UCSD-AML1 (cell line): ENCODE data around the gene POSTN.
"Not testable (repeated sequence)": the region's sequence is repeated elsewhere in the genome, so short reads cannot be mapped to it uniquely, and the experiment has no call there.

Experiments used
- DNase-seq: peaks from one replicate; lab custom pipeline; 2025; ENCODE audit not compliant: unreplicated experiment; lab: John Stamatoyannopoulos, UW

POSTN gene

GRCh38 chr13:37596805-37597204 lies 1.8 kb downstream of the POSTN start:
- DNase-seq, result no peak

GRCh38 chr13:37595162-37595561 lies 3.4 kb downstream of the POSTN start:
- DNase-seq, result no peak

- no peak for DNase-seq
Observed at GRCh38 chr13:37594550-37594949, 4.0 kb downstream of the POSTN start.

GRCh38 chr13:37589381-37589780 lies 9.2 kb downstream of the POSTN start:
- DNase-seq, result not testable (repeated sequence)

- DNase-seq, result no peak
Observed at GRCh38 chr13:37587236-37587635, 11.3 kb downstream of the POSTN start.

- no peak for DNase-seq
Observed at GRCh38 chr13:37586164-37586563, 12.4 kb downstream of the POSTN start.

- DNase-seq, result no peak
Observed at GRCh38 chr13:37585541-37585940, 13.0 kb downstream of the POSTN start.

GRCh38 chr13:37576601-37577000 lies 22.0 kb downstream of the POSTN start:
- no peak for DNase-seq

GRCh38 chr13:37565425-37565824 lies 33.1 kb downstream of the POSTN start:
- no peak for DNase-seq

- DNase-seq, result no peak
Observed at GRCh38 chr13:37561031-37561430, 37.5 kb downstream of the POSTN start.

GRCh38 chr13:37560526-37560925 lies 38.0 kb downstream of the POSTN start:
- no peak for DNase-seq

- not testable (repeated sequence) for DNase-seq
Observed at GRCh38 chr13:37558766-37559165, 39.8 kb downstream of the POSTN start.

GRCh38 chr13:37546087-37546486 lies 52.5 kb downstream of the POSTN start:
- no peak for DNase-seq

GRCh38 chr13:37544995-37545394 lies 53.6 kb downstream of the POSTN start:
- no peak for DNase-seq

GRCh38 chr13:37539976-37540605 lies 58.5 kb downstream of the POSTN start:
- DNase-seq, result no peak

- no peak for DNase-seq
Observed at GRCh38 chr13:37539170-37539569, 59.4 kb downstream of the POSTN start.

GRCh38 chr13:37535501-37535900 lies 63.1 kb downstream of the POSTN start:
- DNase-seq, result no peak

- DNase-seq, result no peak
Observed at GRCh38 chr13:37534676-37535075, 63.9 kb downstream of the POSTN start.

GRCh38 chr13:37534181-37534580 lies 64.4 kb downstream of the POSTN start:
- DNase-seq, result no peak

GRCh38 chr13:37531049-37531448 lies 67.5 kb downstream of the POSTN start:
- DNase-seq, result no peak

GRCh38 chr13:37529751-37530385 lies 68.7 kb downstream of the POSTN start:
- DNase-seq, result no peak

- no peak for DNase-seq
Observed at GRCh38 chr13:37526710-37527473, 71.7 kb downstream of the POSTN start.
